ENCODE measurements around the gene INSYN2B.
"Not testable (repeated sequence)": the region's sequence is repeated elsewhere in the genome, so short reads cannot be mapped to it uniquely, and the experiment has no call there.

The INSYN2B gene

DNA sequence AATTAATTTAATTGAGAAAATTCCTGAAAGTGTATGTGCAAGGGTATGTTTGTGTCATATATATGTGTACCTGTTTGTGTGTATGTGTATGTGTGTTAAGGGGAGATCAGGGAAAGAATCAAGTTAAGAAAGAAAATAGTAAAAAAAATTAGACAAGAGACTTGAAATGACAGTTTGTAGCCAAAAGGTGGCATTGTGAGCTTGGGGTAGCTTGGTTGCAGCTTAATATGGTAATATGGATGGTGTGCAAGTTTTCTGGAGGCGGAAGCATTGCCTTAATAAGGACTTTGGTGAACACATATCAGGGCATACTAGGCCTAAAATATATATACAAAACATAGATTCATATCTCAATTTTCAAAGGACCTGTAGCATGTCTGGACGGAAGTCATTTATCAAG, 129.9 kb downstream of the INSYN2B start:
- H3K27me3 ChIP-seq (ENCODE audit: insufficient read depth, low read length): no peaks in the 10 kb centered on the region
- no peak overlapping the region for H3K9ac ChIP-seq (ENCODE audit: low read depth, low read length)
- 98% methylated on average over 2 of the region's 2 CpGs for WGBS
- H3K36me3 ChIP-seq (ENCODE audit: insufficient read depth, low read length): no peaks in the 10 kb centered on the region
- no peaks in the 10 kb centered on the region for H3K4me1 ChIP-seq (ENCODE audit: insufficient read depth, low read length)
- H3K9me3 ChIP-seq (ENCODE audit: insufficient read depth, low read depth, low read length): peaks cover 11% of the 10 kb centered on the region; the same call in 1 of the 2 replicates
- H3K4me3 ChIP-seq (ENCODE audit: low read length): no peak overlapping the region
- H3K27ac ChIP-seq (ENCODE audit: low read depth, low read length): no peak overlapping the region

DNA sequence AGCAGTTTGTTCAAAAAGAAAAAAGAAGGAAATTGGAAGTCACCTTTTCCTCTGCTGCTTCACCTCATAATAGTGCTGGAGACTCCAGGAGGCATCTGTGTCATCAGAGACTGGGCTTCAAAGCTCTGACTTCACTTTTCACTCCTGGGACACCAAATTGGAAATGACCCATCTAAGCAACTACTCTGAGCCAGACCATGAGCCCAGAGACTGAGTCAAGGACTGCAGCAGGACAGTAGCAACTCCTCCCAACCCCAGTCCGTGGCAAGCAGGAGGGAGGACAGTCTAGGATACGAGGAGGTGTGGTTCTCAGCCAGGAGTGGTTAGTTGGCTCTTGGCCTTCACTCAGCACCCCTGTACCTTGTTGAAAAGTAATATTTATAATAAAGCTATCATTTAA, 131.5 kb downstream of the INSYN2B start:
- Histone ChIP-seq H3K27me3 (ENCODE audit: insufficient read depth, low read length) (no peaks in the 10 kb centered on the region), H3K36me3 (ENCODE audit: insufficient read depth, low read length) (no peaks in the 10 kb centered on the region), H3K4me1 (ENCODE audit: insufficient read depth, low read length) (no peaks in the 10 kb centered on the region), H3K4me3 (ENCODE audit: low read length) (no peak overlapping the region), H3K9me3 (ENCODE audit: insufficient read depth, low read depth, low read length) (peaks cover 11% of the 10 kb centered on the region; the same call in 1 of the 2 replicates), H3K27ac (ENCODE audit: low read depth, low read length) (no peak overlapping the region), H3K9ac (ENCODE audit: low read depth, low read length) (no peak overlapping the region)
- WGBS: 92% methylated on average over 2 of the region's 2 CpGs

DNA sequence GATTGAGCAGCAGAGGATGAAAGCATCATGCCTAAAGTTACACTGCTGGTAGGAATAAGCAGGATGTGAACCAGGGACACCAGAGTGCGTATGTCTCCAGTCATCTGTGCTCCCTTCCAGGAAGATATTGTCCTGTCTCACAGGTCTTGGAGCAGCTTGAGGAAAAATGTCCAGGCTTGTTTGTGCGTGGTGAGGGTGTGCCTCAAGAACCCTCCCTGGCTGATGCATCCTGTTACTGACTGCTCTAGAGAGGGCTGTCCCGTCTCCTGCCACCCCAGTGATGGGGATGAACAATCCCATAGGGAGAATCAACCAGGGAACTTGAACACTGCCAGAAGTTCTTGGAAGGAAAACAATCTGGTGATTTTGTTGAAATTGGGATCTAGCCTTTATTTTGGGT, 132.0 kb downstream of the INSYN2B start:
- peaks cover 11% of the 10 kb centered on the region; the same call in 1 of the 2 replicates for H3K9me3 ChIP-seq (ENCODE audit: insufficient read depth, low read depth, low read length)
- no peaks in the 10 kb centered on the region for H3K36me3 ChIP-seq (ENCODE audit: insufficient read depth, low read length)
- WGBS: 95% methylated on average over 3 of the region's 3 CpGs
- H3K9ac ChIP-seq (ENCODE audit: low read depth, low read length): no peak overlapping the region
- H3K27ac ChIP-seq (ENCODE audit: low read depth, low read length): no peak overlapping the region
- H3K27me3 ChIP-seq (ENCODE audit: insufficient read depth, low read length): no peaks in the 10 kb centered on the region
- no peaks in the 10 kb centered on the region for H3K4me1 ChIP-seq (ENCODE audit: insufficient read depth, low read length)
- no peak overlapping the region for H3K4me3 ChIP-seq (ENCODE audit: low read length)

DNA sequence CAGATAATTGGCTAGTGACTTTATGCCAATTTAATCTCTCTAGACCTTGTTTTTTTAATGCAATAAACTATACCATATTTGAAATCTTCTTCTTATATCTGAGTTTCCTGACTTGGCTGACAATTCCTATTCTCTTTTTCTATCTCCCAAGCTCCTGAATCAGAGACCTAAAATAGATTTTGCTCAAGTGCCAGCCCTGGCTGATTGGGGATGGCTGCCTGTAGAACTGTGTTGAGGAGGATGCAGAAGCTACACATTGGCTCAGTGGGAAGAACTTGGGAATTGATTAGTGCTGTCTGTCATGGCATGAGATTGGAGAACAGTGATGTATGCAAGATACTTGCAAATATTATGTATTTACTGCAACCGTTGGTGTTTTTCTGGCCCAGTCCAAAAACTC, 132.8 kb downstream of the INSYN2B start:
- Histone ChIP-seq H3K9ac (ENCODE audit: low read depth, low read length) (no peak overlapping the region), H3K27ac (ENCODE audit: low read depth, low read length) (no peak overlapping the region), H3K4me1 (ENCODE audit: insufficient read depth, low read length) (no peaks in the 10 kb centered on the region), H3K27me3 (ENCODE audit: insufficient read depth, low read length) (no peaks in the 10 kb centered on the region), H3K4me3 (ENCODE audit: low read length) (no peak overlapping the region), H3K36me3 (ENCODE audit: insufficient read depth, low read length) (no peaks in the 10 kb centered on the region), H3K9me3 (ENCODE audit: insufficient read depth, low read depth, low read length) (peaks cover 11% of the 10 kb centered on the region; the same call in 1 of the 2 replicates)
- WGBS: 100% methylated on average over 1 of the region's 1 CpG

DNA sequence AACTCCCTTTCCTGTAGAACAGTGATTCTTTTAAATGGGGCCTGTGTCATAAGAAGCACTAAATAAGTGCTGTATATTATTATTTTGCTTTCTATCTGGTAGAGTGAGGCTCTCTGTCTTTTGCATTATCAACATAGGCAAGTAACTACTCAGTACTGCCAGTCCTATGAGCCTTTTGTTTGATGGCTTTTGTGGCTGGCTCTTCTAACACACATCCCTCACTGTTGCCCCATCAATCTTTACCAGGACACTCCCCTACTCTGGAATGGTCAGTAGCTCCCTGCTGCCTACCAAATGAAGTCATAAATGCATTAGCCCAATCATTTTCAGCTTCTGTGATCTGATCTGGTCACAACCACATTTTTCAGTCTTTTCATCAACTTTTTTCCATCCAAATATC, 137.6 kb downstream of the INSYN2B start:
- no peaks in the 10 kb centered on the region for H3K36me3 ChIP-seq (ENCODE audit: insufficient read depth, low read length)

DNA sequence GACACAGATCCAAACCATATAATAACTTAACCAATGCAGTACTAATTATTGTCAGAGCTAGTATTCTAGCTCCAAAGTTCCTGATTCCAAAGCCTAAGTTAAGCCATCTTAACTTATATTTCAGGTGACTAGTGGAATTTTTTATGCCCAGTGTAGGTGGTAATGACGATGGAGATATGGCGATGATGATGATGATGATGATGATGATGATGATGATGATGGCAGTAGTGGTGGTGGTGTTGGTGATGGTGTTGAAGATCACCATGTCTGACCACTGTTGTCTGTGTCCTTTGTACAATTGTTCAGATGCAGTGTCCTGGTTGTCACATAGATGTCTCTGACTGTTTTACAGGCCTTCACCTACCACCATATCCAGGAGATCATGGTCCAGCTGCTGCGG, 139.9 kb downstream of the INSYN2B start:
- Histone ChIP-seq H3K9ac (ENCODE audit: low read depth, low read length) (no peak overlapping the region), H3K4me3 (ENCODE audit: low read length) (no peak overlapping the region), H3K36me3 (ENCODE audit: insufficient read depth, low read length) (no peaks in the 10 kb centered on the region), H3K27me3 (ENCODE audit: insufficient read depth, low read length) (no peaks in the 10 kb centered on the region), H3K9me3 (ENCODE audit: insufficient read depth, low read depth, low read length) (no peaks in the 10 kb centered on the region), H3K4me1 (ENCODE audit: insufficient read depth, low read length) (no peaks in the 10 kb centered on the region), H3K27ac (ENCODE audit: low read depth, low read length) (no peak overlapping the region)
- 97% methylated on average over 3 of the region's 3 CpGs for WGBS

More for the DNA sequence above, 137.6 kb downstream of the INSYN2B start:
- Histone ChIP-seq H3K27me3 (ENCODE audit: insufficient read depth, low read length) (no peaks in the 10 kb centered on the region), H3K4me3 (ENCODE audit: low read length) (no peak overlapping the region), H3K9me3 (ENCODE audit: insufficient read depth, low read depth, low read length) (no peaks in the 10 kb centered on the region), H3K9ac (ENCODE audit: low read depth, low read length) (no peak overlapping the region), H3K4me1 (ENCODE audit: insufficient read depth, low read length) (no peaks in the 10 kb centered on the region), H3K27ac (ENCODE audit: low read depth, low read length) (no peak overlapping the region)

DNA sequence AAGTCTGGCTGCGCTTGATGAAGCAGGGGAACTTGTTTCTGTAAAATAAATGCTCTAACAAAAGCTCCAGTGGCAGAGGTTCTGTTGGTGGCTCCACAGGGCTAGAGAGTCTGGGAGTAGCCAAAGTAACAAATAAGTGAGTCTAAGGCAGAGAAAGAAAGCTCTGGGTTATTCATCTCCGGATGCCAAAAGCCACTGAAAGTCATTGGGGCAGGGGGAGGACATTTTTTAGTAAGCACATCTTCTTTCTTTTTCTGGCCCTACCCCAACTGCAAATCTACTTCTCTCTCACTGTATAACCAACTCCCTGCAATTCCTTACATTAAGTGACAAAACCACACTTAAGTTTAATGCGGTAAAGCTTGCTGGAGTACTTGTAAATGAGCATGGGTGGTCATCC, 141.6 kb downstream of the INSYN2B start:
- 72% methylated on average over 3 of the region's 3 CpGs for WGBS
- Histone ChIP-seq H3K4me1 (ENCODE audit: insufficient read depth, low read length) (no peaks in the 10 kb centered on the region), H3K27ac (ENCODE audit: low read depth, low read length) (no peak overlapping the region), H3K27me3 (ENCODE audit: insufficient read depth, low read length) (no peaks in the 10 kb centered on the region), H3K36me3 (ENCODE audit: insufficient read depth, low read length) (no peaks in the 10 kb centered on the region), H3K9me3 (ENCODE audit: insufficient read depth, low read depth, low read length) (no peaks in the 10 kb centered on the region), H3K4me3 (ENCODE audit: low read length) (no peak overlapping the region), H3K9ac (ENCODE audit: low read depth, low read length) (no peak overlapping the region)

DNA sequence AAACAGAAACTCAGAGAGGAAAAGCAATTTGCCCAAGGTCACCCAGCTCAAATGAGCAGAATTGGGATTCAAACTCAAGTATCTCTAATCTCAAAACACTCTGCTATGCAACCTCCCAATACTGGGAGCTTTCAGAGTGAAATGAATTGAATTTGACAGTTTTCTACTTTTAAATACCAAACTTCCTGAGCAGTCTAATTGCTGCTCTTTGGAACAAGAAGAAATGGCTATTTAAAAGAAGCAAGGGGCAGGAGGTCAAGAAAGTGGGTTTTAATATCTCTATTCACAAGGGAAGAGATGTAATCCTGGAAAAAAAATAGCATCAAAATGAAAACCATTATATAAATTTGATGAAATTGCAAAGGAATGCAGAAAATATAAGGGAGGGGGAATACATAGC, 142.6 kb downstream of the INSYN2B start:
- Histone ChIP-seq H3K9me3 (ENCODE audit: insufficient read depth, low read depth, low read length) (no peaks in the 10 kb centered on the region), H3K4me1 (ENCODE audit: insufficient read depth, low read length) (no peaks in the 10 kb centered on the region), H3K36me3 (ENCODE audit: insufficient read depth, low read length) (no peaks in the 10 kb centered on the region), H3K27me3 (ENCODE audit: insufficient read depth, low read length) (no peaks in the 10 kb centered on the region), H3K4me3 (ENCODE audit: low read length) (no peak overlapping the region), H3K27ac (ENCODE audit: low read depth, low read length) (no peak overlapping the region), H3K9ac (ENCODE audit: low read depth, low read length) (no peak overlapping the region)

DNA sequence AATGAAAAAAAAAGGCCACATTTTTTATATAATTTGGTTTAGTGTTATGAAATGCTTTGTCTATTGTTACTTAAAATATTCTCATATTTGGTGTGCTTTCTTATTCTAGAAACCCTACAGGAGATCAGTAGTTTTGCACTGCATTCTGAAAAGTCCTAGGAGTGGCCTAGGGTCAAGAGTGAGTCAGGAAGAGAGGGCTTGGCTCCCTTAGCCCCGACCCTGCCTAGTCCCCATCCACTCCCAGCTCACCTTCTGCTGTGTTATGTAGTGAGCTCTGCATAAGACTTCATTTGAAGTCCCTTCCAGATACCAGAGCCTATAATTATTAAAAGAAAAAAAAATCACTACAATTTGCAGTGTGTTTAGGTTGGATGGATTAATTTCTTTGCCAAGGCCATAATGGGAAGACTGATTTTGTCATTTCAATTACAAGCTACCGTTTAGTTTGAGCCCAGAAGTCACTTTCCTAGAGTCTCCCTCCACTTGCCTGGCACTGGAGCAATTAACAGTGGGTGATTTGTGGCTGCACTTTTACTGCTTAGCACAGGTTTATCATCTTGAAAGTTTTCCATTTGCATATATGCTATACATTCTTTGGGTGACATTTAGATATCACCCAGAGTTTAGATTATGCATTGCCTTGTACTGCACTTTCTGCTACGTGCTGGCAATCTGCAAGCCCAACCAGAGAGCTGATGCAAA, 143.3 kb downstream of the INSYN2B start:
- Histone ChIP-seq H3K27me3 (ENCODE audit: insufficient read depth, low read length) (no peaks in the 10 kb centered on the region), H3K27ac (ENCODE audit: low read depth, low read length) (no peak overlapping the region), H3K9ac (ENCODE audit: low read depth, low read length) (no peak overlapping the region), H3K4me1 (ENCODE audit: insufficient read depth, low read length) (no peaks in the 10 kb centered on the region), H3K9me3 (ENCODE audit: insufficient read depth, low read depth, low read length) (no peaks in the 10 kb centered on the region), H3K4me3 (ENCODE audit: low read length) (no peak overlapping the region), H3K36me3 (ENCODE audit: insufficient read depth, low read length) (no peaks in the 10 kb centered on the region)
- 74% methylated on average over 3 of the region's 3 CpGs for WGBS

DNA sequence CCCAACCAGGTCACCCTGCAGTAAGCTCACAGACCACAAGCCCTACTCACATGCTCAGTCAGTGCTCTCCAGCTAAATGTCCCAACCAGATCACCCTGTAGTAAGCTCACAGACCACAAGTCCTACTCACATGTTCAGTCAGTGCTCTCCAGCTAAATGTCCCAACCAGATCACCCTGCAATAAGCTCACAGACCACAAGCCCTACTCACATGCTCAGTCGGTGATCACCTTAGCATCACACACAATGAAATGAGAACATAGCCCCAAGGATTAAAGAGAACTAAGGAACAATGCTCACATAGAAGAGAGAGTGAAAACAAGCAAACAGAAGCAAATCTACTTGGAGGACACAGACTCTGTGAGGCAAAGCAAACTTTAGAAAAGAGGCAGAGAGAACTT, 145.8 kb downstream of the INSYN2B start:
- not testable (repeated sequence) for H3K9ac ChIP-seq (ENCODE audit: low read depth, low read length); H3K9me3 ChIP-seq (ENCODE audit: insufficient read depth, low read depth, low read length); H3K4me1 ChIP-seq (ENCODE audit: insufficient read depth, low read length); H3K4me3 ChIP-seq (ENCODE audit: low read length); H3K36me3 ChIP-seq (ENCODE audit: insufficient read depth, low read length); H3K27me3 ChIP-seq (ENCODE audit: insufficient read depth, low read length); H3K27ac ChIP-seq (ENCODE audit: low read depth, low read length)
- 86% methylated on average over 1 of the region's 1 CpG for WGBS

DNA sequence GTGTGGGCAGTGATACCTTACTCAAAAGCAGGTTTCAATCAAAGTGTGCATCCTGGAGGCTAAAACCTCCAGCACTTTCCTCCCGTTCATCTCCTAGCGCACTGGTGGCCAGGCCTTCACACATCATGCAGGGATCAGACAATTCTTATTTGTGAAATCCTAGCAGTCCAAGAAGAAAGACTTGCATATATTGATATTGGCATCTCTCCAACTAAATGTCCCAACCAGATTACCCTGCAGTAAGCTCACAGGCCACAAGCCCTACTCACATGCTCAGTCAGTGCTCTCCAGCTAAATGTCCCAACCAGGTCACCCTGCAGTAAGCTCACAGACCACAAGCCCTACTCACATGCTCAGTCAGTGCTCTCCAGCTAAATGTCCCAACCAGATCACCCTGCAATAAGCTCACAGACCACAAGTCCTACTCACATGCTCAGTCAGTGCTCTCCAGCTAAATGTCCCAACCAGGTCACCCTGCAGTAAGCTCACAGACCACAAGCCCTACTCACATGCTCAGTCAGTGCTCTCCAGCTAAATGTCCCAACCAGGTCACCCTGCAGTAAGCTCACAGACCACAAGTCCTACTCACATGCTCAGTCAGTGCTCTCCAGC, 146.5 kb downstream of the INSYN2B start:
- not testable (repeated sequence) for H3K4me1 ChIP-seq (ENCODE audit: insufficient read depth, low read length); H3K9ac ChIP-seq (ENCODE audit: low read depth, low read length); H3K27me3 ChIP-seq (ENCODE audit: insufficient read depth, low read length); H3K27ac ChIP-seq (ENCODE audit: low read depth, low read length); H3K36me3 ChIP-seq (ENCODE audit: insufficient read depth, low read length); H3K4me3 ChIP-seq (ENCODE audit: low read length); H3K9me3 ChIP-seq (ENCODE audit: insufficient read depth, low read depth, low read length)
- 95% methylated on average over 2 of the region's 2 CpGs for WGBS

DNA sequence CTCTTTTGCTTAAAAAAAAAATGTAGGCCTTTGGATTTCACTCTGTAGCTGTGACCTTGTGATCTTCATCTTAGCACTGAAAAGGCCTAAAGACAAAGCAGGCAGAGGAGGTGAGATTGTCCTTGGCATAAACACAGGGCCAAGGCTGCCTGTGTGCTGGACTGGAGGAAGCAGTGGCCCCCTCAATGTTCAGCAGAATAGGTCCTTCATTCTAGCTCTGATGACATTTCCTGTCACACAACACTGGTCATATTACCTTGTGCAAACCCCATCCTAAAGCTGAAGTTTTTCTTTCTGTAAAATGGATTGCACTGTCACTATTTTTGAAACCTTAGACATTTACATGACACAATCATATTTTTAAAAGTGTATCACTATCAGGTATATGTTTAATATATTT, 147.4 kb downstream of the INSYN2B start:
- Histone ChIP-seq H3K9ac (ENCODE audit: low read depth, low read length) (no peak overlapping the region), H3K27ac (ENCODE audit: low read depth, low read length) (no peak overlapping the region)

More for the DNA sequence above, 147.4 kb downstream of the INSYN2B start:
- H3K4me1 ChIP-seq (ENCODE audit: insufficient read depth, low read length): no peaks in the 10 kb centered on the region
- no peaks in the 10 kb centered on the region for H3K36me3 ChIP-seq (ENCODE audit: insufficient read depth, low read length)
- no peaks in the 10 kb centered on the region for H3K27me3 ChIP-seq (ENCODE audit: insufficient read depth, low read length)
- no peaks in the 10 kb centered on the region for H3K9me3 ChIP-seq (ENCODE audit: insufficient read depth, low read depth, low read length)
- H3K4me3 ChIP-seq (ENCODE audit: low read length): no peak overlapping the region

Measured in HUES64 (cell line).